Activated CD8-positive, alpha-beta memory T cell treated with anti-CD3 and anti-CD28 coated beads for 4 hours (primary cell): ENCODE results near the gene PLAAT5.
"Not testable (repeated sequence)": the region's sequence is repeated elsewhere in the genome, so short reads cannot be mapped to it uniquely, and the experiment has no call there.

Experiments
- DNase-seq, 2 donors: peaks; one replicate each; pipeline ENCODE4 v3.0.0-alpha.2; 2020; ENCODE audit warnings: low read depth in 2 of 2

Gene PLAAT5

DNA sequence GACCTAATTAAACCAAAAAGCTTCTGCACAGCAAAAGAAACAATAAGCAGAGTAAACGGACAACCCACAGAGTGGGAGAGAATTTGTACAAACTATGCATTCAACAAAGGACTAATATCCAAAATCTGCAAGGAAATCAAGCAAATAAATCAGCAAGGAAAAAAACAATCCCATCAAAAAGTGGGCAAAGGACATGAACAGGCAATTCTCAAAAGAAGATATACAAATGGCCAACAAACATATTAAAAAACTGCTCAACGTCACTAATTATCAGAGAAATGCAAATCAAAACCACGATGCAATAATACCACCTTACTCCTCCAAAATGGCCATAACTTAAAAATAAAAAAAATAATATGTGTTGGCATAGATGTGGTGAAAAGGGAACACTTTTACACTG is 5.2 kb downstream of the PLAAT5 start:
- no peak for DNase-seq

DNA sequence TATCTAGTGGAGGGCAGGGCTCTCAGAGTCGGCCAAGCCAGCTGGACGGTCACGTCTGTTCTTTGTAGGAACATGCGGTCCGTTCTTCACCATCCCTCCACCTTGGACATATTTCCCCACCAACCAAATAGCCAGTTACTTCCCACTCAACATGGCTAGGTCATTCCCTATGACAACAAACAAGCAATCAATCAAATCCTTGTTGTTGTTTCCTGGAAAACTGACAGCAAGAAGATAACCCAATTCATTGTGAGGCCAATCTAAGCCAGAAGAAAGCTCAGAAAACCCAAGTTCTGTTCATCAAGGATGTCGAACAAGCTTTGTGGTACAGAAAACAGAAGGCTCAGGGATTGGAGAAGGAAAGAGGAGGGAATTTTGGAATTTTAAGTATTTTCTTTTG is 10.9 kb downstream of the PLAAT5 start:
- DNase-seq: no peak

DNA sequence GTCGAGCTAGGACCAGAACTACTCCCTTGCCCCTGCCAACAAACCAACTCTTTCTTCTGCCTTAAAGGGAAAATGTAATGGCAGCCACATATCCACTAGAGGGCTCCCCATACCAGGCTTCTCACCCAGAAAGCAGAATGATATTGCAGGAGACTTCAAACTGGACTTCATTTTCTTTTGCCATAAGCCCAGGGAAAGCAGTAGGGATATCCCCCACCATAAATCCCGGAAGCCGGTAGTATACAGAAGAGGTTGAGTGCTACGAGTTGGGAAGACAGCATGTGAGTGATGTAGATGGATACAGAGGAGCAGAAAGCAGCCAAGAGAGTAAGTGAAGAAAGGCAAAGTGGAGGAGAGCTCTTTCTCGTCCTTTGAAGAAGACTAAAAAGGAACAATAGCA is 12.1 kb downstream of the PLAAT5 start:
- DNase-seq: peak; percentile 14 to 23

DNA sequence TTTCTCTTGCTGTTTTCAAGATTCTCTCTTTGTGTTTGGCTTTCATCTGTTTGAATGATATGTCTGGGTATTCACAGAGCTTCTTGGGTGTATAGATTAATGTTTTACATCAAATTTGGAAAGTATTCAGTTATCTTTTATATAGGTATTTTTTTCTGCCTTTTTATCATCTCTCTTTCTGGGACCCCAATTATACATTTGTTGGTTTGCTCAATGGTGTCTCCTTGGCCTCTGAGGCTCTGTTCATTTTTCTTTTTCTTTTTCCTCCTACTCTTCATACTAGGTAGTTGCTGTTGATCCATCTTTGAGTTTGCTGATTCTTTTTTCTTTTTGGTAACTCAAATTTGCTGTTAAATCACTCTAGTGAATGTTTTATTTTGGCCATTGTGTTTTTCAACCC is 14.3 kb downstream of the PLAAT5 start:
- no peak for DNase-seq

DNA sequence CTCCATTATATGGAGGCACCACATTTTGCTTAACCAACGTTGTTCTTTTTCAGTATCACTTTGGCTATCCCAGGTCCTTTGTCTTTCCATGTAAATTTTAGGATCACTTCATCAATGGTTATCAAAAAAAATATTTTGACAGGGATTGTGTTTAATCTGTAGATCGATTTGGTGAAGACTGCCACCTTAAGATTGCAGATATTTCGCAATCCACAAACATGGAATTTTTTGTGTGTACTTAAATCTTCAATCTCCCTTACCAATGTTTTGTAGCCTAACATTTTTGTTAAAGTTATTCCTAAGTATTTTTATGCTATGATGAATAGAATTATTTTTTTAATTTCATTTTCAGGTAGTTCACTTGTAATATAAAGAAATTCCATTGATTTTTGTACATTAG is 18.6 kb downstream of the PLAAT5 start:
- DNase-seq: no peak

DNA sequence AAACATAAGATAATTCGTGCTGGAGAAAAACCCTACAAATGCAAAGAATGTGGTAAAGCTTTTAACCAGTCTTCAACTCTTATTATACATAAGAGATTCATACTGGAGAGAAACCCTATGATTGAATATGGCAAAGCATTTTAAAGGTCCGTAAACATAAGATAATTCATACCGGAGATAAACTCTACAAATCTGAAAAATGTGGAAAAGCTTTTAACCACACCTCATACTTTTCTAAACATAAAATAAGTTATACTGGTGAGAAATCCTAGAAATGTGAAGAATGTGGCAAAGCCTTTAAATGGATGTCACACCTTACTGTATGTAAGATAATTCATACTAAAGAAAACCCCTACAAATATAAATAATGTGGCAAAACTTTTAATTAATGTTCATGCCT is 20.7 kb downstream of the PLAAT5 start:
- no peak for DNase-seq

DNA sequence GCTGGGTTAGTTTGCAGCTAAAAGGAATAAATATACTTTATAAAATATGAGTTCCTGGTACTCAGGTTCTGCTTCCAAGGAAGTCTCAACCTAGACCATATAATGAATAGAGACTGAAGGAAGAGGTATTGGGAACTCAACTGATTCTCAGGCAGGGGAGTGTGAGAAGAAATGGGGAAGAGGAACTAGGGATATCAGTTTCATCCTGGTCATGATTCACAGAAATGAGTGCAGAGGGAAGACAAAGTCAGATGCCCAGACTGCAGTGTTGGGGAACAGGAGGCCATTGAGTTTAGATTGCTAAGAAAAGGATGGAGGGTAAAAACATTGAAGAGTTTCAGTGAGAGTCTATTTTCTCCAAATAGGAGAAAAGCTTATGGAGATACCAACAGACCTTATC is 28.8 kb downstream of the PLAAT5 start:
- DNase-seq: no peak

DNA sequence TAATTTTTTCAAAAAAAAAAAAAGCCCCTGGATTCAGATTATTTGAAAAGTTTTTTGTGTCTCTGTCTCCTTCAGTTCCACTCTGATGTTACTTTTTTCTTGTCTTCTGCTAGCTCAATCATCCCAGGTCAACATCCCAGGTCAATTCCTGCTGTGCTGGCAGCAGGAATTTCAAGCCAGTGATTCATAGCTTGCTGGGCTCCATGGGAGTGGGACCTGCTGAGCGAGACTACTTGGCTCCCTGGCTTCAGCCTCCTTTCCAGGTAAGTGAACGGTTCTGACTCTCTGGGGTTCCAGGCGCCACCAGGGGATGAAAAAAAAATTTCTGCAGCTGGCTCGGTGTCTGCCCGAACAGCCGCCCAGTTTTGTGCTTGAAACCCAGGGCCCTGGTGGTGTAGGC is 31.4 kb downstream of the PLAAT5 start:
- no peak for DNase-seq

DNA sequence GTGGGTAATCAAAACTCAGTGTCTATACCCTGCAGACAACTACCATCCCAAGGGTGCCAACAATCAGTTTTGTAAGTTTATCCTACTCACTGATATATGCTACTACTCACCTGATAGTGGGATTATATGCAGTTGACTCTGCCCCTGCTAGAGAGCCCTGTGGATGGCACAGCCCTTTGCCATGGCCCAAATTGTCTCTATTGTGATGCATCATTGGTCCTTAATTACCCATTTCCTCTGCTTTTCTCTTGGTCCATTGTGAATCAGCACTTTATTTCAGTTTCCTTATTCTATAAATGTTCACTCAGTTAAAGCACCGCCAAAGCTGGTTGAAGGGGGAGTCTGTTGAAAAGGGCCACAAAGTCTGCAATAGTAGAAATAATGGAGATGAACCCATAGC is 42.3 kb downstream of the PLAAT5 start:
- no peak for DNase-seq

DNA sequence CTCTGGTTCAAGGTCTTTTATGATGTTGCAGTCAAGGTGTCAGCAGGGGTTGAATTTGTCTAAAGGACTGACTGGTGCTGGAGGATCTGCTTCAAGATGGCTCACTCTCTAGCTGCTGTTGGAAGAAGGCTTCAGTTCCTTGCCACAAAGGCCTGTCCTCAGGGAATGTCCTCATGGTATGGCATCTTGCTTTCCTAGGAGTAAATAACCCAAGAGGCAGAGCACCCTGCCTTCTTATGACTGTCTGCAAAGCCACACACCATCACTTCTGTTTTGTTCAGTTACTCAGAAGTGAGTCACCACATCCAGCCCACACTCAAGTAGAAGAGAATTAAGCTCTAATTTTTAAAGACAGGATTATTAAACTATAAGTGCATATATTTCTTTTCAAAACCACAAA is 45.2 kb downstream of the PLAAT5 start:
- DNase-seq: no peak

DNA sequence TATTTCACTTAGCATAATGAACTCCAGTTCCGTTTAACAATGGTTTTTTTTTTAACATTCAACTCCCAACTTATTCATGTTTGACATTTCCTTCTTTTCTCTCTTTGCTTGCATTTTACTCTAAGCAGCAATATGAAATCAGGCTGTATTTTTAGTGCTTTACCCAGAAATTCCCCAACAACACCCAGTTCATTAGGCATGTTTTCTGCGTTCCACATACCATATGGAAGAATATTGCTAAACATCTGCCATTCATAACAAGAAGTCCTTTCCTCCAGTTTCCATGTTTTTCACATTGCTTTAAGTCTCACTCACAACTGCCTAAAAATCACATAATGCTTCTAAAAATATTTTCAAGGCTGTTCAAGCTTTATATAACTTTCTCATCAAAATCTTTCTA is 45.8 kb downstream of the PLAAT5 start:
- no peak for DNase-seq

DNA sequence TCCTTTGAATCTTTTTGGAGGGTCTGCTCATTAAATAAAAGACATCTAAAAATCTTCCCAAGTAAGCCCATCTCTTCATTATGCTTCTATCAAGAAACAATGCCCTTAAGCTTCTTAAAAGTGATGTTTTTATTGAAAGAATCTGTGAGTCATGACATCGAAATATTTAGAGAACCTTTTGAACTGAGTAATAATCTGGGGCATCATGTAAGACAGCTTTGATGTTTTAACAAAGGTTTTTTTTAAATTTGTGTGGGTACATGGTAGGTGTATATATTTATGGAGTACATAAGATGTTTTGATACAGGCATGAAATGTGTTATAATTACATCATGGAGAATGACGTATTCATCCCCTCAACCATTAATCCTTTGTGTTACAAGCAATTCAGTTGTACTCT is 46.8 kb downstream of the PLAAT5 start:
- DNase-seq: no peak

DNA sequence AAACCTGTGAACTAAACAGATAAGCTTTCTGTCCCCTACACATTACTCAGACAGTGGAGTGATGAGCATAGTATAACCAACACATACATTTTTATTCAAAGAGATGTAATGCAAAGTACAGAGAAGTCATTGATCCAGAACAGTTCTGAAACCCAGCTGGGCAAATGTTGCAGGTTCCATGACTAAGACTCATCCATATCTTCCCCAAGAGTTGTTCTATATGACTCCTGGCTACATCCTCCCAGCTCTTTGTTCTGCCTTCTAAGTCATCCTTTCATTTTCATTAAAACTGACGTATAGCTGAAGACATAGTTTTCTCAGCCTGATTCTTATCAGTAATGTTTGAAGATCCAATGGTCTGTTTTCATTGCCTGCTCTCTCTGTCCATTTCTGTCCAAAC is 47.3 kb downstream of the PLAAT5 start:
- DNase-seq: no peak

DNA sequence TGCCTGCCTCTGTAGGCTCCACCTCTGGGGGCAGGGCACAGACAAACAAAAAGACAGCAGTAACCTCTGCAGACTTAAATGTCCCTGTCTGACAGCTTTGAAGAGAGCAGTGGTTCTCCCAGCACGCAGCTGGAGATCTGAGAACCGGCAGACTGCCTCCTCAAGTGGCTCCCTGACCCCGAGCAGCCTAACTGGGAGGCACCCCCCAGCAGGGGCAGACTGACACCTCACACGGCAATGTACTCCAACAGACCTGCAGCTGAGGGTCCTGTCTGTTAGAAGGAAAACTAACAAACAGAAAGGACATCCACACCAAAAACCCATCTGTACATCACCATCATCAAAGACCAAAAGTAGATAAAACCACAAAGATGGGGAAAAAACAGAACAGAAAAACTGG is 55.1 kb downstream of the PLAAT5 start:
- DNase-seq: not testable (repeated sequence)

DNA sequence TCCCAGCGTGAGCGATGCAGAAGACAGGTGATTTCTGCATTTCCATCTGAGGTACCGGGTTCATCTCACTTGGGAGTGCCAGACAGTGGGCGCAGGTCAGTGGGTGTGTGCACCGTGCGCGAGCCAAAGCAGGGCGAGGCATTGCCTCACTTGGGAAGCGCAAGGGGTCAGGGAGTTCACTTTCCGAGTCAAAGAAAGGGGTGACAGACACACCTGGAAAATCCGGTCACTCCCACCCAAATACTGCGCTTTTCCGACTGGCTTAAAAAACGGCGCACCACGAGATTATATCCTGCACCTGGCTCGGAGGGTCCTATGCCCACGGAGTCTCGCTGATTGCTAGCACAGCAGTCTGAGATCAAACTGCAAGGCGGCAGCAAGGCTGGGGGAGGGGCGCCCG is 55.6 kb downstream of the PLAAT5 start:
- DNase-seq: not testable (repeated sequence)

DNA sequence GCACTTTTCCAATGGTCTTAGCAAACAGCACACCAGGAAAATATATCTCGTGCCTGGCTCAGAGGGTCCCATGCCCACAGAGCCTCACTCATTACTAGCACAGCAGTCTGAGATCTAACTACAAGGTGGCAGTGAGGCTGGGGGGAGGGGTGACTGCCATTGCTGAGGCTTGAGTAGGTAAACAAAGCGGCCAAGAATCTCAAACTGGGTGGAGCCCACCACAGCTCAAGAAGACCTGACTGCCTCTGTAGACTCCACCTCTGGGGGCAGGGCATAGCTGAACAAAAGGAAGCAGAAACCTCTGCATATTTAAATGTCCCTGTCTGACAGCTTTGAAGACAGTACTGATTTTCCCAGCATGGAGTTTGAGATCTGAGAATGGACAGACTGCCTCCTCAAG is 60.2 kb downstream of the PLAAT5 start:
- not testable (repeated sequence) for DNase-seq

DNA sequence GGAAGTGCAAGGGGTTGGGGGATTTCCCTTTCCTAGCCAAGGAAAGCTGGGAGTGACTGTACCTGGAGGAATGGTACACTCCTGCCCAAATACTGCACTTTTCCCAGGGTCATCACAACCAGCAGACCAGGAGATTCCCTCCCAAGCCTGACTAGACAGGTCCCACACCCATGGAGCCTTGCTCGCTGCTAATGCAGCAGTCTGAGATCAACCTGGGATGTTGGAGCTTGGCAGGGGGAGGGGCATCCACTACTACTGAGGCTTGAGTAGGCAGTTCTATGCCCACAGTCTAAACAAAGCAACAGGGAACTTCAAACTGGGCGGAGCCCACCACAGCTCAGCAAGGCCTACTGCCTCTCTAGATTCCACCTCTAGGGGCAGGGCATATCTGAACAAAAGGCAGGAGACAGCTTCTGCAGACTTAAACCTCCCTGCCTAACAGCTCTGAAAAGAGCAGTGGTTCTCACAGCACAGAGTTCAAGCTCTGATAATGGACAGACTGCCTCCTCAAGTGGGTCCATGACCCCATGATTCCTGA is 62.9 kb downstream of the PLAAT5 start:
- no peak for DNase-seq

DNA sequence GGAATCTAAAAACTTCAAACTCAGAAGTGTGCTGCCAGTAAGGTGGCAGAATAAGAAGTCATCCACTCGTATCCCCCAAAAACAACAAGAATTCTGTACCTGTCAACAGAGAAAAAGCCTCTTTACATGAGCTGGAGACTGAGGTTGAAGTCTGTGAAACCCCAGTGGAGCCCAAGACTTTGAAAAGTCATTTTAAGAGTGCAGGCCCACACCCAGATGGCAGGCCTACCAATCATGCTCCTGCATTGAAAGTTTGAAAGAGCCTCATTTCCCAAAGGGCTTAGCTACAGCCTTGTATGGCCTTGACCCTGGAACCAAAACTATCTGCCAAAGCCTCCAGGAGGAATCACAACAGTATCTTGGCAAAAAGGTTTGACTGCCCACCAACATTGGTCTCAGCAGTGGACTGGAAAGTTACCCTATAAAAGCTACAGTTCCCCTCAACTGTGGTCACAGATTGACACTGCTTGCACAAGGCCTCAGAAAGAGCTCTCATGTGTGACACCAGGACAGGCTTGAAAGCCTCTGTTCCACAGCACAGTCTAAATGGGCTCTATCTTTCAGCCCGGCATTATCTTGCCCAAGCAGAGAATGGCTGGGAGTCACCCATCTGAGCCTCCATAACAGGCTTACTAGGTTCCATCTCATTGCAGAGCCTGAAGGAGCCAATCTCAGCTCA is 73.7 kb downstream of the PLAAT5 start:
- DNase-seq: no peak
